ENCODE results near the gene KRT77.

DNA sequence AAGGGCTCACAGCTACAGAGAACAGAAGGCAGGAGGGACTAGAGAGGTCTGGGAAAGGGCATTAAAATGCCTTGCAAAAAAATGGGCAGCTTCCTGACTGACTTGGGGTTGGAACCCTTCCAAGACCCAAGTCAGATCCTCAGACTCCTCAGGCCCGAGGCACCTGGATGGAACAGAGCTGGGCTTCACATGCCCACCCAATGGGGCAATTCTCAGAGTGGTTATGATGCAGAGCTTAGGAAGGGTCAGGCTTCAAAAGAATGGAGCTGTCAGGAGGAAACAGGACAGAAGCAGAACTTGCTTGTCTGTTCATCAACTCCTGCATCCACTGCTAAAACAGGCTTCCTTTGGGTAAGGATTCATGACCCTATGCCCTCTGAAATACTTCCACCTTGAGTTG lies 13.4 kb downstream of the KRT77 start:
- TF ChIP-seq, protein P1, sequence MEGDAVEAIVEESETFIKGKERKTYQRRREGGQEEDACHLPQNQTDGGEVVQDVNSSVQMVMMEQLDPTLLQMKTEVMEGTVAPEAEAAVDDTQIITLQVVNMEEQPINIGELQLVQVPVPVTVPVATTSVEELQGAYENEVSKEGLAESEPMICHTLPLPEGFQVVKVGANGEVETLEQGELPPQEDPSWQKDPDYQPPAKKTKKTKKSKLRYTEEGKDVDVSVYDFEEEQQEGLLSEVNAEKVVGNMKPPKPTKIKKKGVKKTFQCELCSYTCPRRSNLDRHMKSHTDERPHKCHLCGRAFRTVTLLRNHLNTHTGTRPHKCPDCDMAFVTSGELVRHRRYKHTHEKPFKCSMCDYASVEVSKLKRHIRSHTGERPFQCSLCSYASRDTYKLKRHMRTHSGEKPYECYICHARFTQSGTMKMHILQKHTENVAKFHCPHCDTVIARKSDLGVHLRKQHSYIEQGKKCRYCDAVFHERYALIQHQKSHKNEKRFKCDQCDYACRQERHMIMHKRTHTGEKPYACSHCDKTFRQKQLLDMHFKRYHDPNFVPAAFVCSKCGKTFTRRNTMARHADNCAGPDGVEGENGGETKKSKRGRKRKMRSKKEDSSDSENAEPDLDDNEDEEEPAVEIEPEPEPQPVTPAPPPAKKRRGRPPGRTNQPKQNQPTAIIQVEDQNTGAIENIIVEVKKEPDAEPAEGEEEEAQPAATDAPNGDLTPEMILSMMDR (IDR thresholded peaks at IDR 0.05) = no peak
- TF ChIP-seq POLR2AphosphoS5 (IDR thresholded peaks at IDR 0.05; ENCODE audit: low read depth, low read length) = no peak
- TF ChIP-seq SMC3 (IDR thresholded peaks at IDR 0.05; ENCODE audit: low read depth, low read length) = no peak
- TF ChIP-seq, protein P2, sequence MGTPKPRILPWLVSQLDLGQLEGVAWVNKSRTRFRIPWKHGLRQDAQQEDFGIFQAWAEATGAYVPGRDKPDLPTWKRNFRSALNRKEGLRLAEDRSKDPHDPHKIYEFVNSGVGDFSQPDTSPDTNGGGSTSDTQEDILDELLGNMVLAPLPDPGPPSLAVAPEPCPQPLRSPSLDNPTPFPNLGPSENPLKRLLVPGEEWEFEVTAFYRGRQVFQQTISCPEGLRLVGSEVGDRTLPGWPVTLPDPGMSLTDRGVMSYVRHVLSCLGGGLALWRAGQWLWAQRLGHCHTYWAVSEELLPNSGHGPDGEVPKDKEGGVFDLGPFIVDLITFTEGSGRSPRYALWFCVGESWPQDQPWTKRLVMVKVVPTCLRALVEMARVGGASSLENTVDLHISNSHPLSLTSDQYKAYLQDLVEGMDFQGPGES (IDR thresholded peaks at IDR 0.05; ENCODE audit: low read depth, low read length) = no peak
- TF ChIP-seq MXI1 (IDR thresholded peaks at IDR 0.05; ENCODE audit: low read depth, low read length) = no peak
- no peak for TF ChIP-seq RXRA (IDR thresholded peaks at IDR 0.05; ENCODE audit: borderline replicate concordance, low read depth)
- TF ChIP-seq FOXM1 (IDR thresholded peaks at IDR 0.05; ENCODE audit: low read depth) = no peak
- TF ChIP-seq, protein P3, sequence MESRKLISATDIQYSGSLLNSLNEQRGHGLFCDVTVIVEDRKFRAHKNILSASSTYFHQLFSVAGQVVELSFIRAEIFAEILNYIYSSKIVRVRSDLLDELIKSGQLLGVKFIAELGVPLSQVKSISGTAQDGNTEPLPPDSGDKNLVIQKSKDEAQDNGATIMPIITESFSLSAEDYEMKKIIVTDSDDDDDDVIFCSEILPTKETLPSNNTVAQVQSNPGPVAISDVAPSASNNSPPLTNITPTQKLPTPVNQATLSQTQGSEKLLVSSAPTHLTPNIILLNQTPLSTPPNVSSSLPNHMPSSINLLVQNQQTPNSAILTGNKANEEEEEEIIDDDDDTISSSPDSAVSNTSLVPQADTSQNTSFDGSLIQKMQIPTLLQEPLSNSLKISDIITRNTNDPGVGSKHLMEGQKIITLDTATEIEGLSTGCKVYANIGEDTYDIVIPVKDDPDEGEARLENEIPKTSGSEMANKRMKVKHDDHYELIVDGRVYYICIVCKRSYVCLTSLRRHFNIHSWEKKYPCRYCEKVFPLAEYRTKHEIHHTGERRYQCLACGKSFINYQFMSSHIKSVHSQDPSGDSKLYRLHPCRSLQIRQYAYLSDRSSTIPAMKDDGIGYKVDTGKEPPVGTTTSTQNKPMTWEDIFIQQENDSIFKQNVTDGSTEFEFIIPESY (IDR thresholded peaks at IDR 0.05; ENCODE audit: borderline replicate concordance, low read depth) = no peak
- TF ChIP-seq, protein P4, sequence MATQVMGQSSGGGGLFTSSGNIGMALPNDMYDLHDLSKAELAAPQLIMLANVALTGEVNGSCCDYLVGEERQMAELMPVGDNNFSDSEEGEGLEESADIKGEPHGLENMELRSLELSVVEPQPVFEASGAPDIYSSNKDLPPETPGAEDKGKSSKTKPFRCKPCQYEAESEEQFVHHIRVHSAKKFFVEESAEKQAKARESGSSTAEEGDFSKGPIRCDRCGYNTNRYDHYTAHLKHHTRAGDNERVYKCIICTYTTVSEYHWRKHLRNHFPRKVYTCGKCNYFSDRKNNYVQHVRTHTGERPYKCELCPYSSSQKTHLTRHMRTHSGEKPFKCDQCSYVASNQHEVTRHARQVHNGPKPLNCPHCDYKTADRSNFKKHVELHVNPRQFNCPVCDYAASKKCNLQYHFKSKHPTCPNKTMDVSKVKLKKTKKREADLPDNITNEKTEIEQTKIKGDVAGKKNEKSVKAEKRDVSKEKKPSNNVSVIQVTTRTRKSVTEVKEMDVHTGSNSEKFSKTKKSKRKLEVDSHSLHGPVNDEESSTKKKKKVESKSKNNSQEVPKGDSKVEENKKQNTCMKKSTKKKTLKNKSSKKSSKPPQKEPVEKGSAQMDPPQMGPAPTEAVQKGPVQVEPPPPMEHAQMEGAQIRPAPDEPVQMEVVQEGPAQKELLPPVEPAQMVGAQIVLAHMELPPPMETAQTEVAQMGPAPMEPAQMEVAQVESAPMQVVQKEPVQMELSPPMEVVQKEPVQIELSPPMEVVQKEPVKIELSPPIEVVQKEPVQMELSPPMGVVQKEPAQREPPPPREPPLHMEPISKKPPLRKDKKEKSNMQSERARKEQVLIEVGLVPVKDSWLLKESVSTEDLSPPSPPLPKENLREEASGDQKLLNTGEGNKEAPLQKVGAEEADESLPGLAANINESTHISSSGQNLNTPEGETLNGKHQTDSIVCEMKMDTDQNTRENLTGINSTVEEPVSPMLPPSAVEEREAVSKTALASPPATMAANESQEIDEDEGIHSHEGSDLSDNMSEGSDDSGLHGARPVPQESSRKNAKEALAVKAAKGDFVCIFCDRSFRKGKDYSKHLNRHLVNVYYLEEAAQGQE (IDR thresholded peaks at IDR 0.05; ENCODE audit: low read depth, low read length) = no peak
- no peak for TF ChIP-seq FOSL2 (IDR thresholded peaks at IDR 0.05; ENCODE audit: borderline replicate concordance, low read depth)
- TF ChIP-seq EP300 (IDR thresholded peaks at IDR 0.05; ENCODE audit: borderline replicate concordance in 1 of 2, low read depth in 1 of 2, low read length in 1 of 2) = no peak
- TF ChIP-seq, protein P5, sequence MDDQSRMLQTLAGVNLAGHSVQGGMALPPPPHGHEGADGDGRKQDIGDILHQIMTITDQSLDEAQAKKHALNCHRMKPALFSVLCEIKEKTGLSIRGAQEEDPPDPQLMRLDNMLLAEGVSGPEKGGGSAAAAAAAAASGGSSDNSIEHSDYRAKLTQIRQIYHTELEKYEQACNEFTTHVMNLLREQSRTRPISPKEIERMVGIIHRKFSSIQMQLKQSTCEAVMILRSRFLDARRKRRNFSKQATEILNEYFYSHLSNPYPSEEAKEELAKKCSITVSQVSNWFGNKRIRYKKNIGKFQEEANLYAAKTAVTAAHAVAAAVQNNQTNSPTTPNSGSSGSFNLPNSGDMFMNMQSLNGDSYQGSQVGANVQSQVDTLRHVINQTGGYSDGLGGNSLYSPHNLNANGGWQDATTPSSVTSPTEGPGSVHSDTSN (IDR thresholded peaks at IDR 0.05) = no peak
- TF ChIP-seq JUND (IDR thresholded peaks at IDR 0.05) = no peak

All from SK-N-SH (cell line).